Activated CD8-positive, alpha-beta memory T cell treated with anti-CD3 and anti-CD28 coated beads for 24 hours (primary cell): ENCODE results near the gene GNPDA1.

Source experiments
- DNase-seq: peaks from one replicate; pipeline ENCODE4 v3.0.0-alpha.2; 2020

The GNPDA1 gene

DNA sequence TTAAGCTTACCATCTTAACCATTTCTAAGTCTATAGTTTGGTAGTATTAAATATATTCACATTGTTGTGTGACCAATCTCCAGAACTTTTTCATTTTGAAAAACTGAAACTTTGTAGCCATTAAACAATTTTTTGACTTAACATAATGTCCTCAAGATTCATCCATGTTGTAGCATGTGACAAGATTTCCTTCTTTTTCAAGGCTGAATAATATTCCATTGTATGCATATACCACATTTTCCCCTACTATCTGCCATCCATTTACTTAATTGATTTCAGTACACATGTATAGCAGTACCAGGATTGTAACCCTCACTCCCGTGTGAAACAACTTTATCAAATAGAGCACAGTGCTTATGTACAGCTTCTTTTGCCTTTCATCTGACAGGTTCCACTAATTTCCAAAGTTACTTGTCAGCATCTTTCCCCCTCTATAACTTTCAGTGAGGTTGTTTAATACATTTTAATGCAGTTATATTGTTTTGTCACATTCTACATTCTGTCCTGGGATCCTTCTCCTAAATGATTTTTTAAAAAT is 7.4 kb upstream of the GNPDA1 start:
- DNase-seq, result no peak

GRCh38 chr5:142017832-142018427 is 5.1 kb upstream of the GNPDA1 start:
- DNase-seq, result peak; percentile 68

DNA sequence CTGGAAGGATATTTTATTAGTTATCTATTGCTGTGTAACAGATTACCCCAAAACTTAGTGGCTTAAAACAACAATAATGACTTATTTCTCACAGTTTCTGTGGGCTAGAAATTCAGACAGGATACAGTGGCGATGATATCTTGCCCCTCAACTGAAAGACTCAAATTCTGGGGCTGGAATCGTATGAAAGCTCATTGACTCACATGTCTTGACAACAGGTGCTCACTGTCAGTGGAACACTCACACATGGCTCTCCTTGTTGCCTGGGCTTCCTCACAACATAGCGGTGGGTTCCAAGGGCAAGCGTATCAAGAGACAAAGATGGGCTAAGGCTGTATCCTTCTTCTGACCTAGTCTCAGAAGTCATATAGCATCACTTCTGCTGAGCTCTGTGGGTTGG is 3.7 kb upstream of the GNPDA1 start:
- DNase-seq, result peak; percentile 79

- peak; percentile 81 for DNase-seq
These were observed 3.1 kb upstream of the GNPDA1 start for GRCh38 chr5:142015781-142016533.

- DNase-seq, result peak; percentile 84
These were observed 2.2 kb upstream of the GNPDA1 start for GRCh38 chr5:142014911-142015584.

- no peak for DNase-seq
These were observed 1.1 kb upstream of the GNPDA1 start for GRCh38 chr5:142013734-142014521.

GRCh38 chr5:142012186-142012785 is 541 bp downstream of the GNPDA1 start:
- DNase-seq, result peak; percentile 83

GRCh38 chr5:142011572-142012185 is 1.1 kb downstream of the GNPDA1 start:
- DNase-seq, result no peak

DNA sequence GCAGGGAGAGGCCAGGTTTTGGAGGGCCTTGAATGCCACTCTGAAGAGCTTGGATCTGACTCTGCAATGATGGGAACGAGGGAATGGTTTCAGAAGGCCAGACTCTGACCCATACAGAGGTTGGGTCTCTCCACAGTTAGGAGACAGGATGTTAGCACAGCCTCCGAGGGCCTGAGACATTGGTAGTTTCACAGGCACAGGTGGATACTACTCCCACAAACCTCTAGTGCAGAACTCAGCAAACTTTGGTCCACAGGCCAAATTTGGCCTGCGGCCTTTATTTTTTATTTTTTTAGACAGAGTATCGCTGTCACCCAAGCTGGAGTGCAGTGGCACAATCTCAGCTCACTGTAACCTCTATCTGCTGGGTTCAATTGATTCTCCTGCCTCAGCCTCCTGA is 2.9 kb downstream of the GNPDA1 start:
- peak; percentile 52 for DNase-seq

DNA sequence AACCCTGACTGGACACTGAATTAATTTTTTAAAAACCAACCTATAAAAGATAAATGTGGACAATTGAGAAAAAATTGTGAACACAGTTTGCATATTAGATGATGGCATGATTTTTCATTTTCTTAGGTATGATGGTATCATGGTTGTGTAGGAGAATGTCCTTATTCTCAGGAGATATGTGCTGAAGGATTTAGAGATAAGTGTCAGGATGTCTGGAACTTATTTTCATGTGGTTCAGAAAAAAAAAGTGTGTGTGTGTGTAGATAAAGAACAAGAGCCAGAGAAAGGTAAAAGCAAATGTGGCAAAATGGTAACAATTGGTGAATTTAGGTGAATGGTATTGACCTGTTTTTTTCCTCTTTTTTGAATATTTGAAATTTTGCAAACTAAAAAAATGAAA is 4.0 kb downstream of the GNPDA1 start:
- no peak for DNase-seq

DNA sequence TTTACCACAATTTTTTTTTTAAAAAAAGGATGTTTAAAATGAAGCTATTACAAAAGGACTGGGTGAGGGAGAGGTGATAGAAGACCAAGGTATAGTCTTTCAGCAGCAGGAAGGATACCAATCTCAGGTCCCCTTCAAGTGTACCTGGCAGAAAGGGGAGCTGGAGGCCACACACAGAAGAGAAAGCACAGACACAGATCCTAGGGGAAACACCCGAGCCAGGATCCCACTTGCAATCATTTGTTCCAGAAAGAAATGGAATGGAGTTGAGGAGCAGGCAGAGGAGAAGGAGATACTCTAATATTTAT is 5.6 kb downstream of the GNPDA1 start:
- no peak for DNase-seq

- DNase-seq, result peak; percentile 70
These were observed 6.2 kb downstream of the GNPDA1 start for GRCh38 chr5:142006363-142007236.

DNA sequence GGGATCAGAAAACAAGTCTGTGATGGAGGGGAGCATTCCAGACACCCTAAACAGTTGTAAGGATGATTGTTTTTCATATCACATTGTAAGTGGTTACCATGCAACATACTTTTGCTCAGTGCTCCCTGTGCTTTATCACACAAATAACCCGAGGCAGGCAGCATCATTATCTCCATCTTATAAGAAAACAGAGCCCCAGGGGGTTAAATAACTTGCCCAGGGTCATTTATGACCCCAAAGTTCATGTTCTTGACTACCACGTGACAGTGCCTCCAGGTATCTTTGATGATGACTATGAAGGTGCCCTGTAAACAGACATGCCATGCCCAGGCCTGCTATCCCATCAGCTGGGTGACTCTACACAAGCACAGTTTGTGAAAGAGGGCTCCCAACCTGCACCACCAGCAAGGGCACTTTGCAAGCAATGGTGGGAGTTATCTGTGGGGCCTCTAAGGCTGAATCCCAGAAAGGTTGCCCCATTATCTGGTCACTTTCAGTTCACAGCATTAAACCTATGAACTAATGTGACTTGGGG is 9.5 kb downstream of the GNPDA1 start:
- DNase-seq, result no peak

GRCh38 chr5:142000704-142001484 is 11.9 kb downstream of the GNPDA1 start:
- no peak for DNase-seq

DNA sequence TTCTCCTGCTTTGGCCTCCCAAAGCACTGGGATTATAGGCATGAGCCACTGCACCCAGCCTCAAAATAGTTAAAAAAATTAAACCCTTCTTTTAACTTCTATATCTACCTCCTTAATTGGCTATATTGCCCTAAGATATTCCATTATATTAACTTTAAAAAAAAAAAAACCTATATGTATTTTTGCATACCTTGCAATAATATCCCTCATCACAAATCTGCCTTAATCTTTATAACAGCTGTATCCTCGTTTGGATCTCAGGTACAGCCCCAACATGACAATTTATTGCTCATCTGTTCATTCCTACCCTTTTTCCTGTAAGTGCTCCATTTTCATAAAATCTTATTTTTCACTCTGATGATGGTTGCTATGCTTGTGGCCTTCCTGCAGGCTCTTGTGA is 12.7 kb downstream of the GNPDA1 start:
- DNase-seq, result no peak

- DNase-seq, result no peak
These were observed 15.4 kb downstream of the GNPDA1 start for GRCh38 chr5:141997358-141997960.

DNA sequence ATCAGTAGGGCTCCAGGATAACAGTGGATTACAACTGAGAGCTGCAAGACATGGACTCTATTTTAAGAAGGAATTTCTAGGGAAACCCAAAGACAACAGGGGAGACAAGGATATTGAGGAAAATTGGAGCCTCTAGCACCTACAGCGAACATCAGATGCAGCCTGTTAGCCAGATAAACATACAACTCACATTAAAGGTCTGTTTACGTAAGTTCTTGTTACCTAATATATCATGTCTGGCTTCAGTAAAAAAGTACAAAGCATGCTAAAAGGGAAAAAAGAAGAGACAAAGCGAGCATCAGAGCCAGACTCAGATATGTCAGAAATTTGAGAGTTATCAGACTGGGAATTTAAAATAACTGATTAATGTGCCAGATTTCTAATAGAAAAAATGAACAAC is 17.2 kb downstream of the GNPDA1 start:
- DNase-seq, result no peak

GRCh38 chr5:141994511-141995136 is 18.2 kb downstream of the GNPDA1 start:
- DNase-seq, result no peak

- peak; percentile 90 for DNase-seq
These were observed 20.4 kb downstream of the GNPDA1 start for GRCh38 chr5:141992349-141992963.
